B cell (primary cell): ENCODE data around the gene MAB21L3.

Source experiments
- CTCF ChIP-seq: fragments of 200-600 bp; IDR thresholded peaks from one replicate; pipeline ENCODE4 v1.8.0; 2022; ENCODE audit warnings: antibody characterized with exemption, mild to moderate bottlenecking
- EZH2 ChIP-seq: IDR thresholded peaks from 2 replicates; pipeline ENCODE4 v1.6.1; 2012; ENCODE audit warnings: borderline replicate concordance, low read depth, mild to moderate bottlenecking, moderate library complexity, low read length; ENCODE audit not compliant: insufficient read depth, poor library complexity, severe bottlenecking

- TF ChIP-seq EZH2 (no peak), CTCF (no peak)
Observed at GRCh38 chr1:116138277-116138792, 27.1 kb downstream of the MAB21L3 start.
